ENCODE data around the gene SMPD3. TPM values are rescaled to one million over a fixed set of nuclear protein-coding genes. Genes with fewer than 3 reads are reported as not detected.

Gene SMPD3
- 0.31 and 0.83 TPM in 2 replicates for total RNA-seq (2014; rRNA removed; shearing (Covaris generic))
- 0.57 and 0.68 TPM in 2 replicates for polyA plus RNA-seq (2016; fragmentation: Nextera tagmentation; extraction: Ambion mirVana)
- long read RNA-seq = 0 reads

DNA sequence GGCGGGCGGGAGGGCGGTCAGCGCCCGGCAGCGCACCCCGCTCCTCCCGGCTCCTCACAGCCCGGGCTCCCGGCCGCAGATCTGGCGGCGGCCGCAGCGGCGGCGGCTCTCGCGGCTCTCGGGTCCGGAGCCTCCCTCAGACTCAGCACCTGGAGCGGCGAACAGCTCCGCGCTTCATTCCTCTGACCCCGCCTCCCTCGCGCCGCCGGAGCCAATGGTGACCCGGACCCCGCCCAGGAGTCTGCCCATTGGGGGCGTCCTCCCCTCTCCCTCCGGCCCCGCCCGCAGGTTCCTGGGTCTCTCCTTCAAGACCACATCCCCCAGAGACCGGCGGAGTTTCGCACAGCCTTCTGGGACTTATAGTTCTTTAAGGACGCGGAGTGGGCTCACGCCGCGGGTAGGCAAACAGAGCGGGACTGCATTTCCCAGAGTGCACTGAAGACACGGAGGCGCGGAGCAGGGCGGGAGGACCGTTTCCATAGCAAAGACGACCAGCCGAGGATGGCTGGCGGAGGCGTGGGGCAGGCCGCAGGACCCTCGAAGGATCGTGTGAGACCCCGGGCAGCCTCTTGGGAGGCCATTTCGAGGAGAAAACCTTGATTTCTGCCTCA lies at the start of gene SMPD3:
SMPD3 (minus strand) TSS at position 149 of the 611 bp plus-strand sequence. CDS start 76,327 bp downstream, outside the sequence.
- Histone ChIP-seq H3K27ac (ENCODE audit: low read depth) (no peak within 1 kb of the TSS), H3K79me2 (replicated peaks; ENCODE audit: insufficient read depth) (no peaks in the 10 kb centered on the region), H3K4me2 (peak within 1 kb of the TSS; percentile 93), H3K36me3 (ENCODE audit: insufficient read depth) (no peaks in the 10 kb centered on the region), H3K9me2 (ENCODE audit: insufficient read depth) (no peaks in the 10 kb centered on the region), H4K20me1 (replicated peaks; ENCODE audit: insufficient read depth) (peaks cover 6% of the 10 kb centered on the region), H2AFZ (peak within 1 kb of the TSS; percentile 94), H3K4me1 (ENCODE audit: insufficient read depth) (peaks cover 9% of the 10 kb centered on the region; the same call in 1 of the 2 replicates), H3F3A (replicated peaks; ENCODE audit: low read depth) (no peaks in the 10 kb centered on the region), H3K4me3 (peak within 1 kb of the TSS; percentile 71), H3K27me3 (ENCODE audit: insufficient read depth) (peaks cover 30% of the 10 kb centered on the region)
- peak; percentile 63; the same call in 1 of the 2 replicates for TF ChIP-seq POLR2AphosphoS5 (IDR thresholded peaks at IDR 0.05; ENCODE audit: low read depth)
- no peak for TF ChIP-seq NANOG (IDR thresholded peaks at IDR 0.05; ENCODE audit: borderline replicate concordance)
- no peak for TF ChIP-seq EZH2phosphoT487 (IDR thresholded peaks at IDR 0.05; ENCODE audit: unreplicated experiment)
- TF ChIP-seq, protein P1, sequence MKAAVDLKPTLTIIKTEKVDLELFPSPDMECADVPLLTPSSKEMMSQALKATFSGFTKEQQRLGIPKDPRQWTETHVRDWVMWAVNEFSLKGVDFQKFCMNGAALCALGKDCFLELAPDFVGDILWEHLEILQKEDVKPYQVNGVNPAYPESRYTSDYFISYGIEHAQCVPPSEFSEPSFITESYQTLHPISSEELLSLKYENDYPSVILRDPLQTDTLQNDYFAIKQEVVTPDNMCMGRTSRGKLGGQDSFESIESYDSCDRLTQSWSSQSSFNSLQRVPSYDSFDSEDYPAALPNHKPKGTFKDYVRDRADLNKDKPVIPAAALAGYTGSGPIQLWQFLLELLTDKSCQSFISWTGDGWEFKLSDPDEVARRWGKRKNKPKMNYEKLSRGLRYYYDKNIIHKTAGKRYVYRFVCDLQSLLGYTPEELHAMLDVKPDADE (IDR thresholded peaks at IDR 0.05) = peak; percentile 100
- TF ChIP-seq STAT1 (IDR thresholded peaks at IDR 0.05; ENCODE audit: unreplicated experiment) = no peak
- no peak for TF ChIP-seq ZNF114 (CRISPR knock-in tag; IDR thresholded peaks at IDR 0.05)
- no peak for TF ChIP-seq JUNB (IDR thresholded peaks at IDR 0.05; ENCODE audit: unreplicated experiment)
- TF ChIP-seq, protein P2, sequence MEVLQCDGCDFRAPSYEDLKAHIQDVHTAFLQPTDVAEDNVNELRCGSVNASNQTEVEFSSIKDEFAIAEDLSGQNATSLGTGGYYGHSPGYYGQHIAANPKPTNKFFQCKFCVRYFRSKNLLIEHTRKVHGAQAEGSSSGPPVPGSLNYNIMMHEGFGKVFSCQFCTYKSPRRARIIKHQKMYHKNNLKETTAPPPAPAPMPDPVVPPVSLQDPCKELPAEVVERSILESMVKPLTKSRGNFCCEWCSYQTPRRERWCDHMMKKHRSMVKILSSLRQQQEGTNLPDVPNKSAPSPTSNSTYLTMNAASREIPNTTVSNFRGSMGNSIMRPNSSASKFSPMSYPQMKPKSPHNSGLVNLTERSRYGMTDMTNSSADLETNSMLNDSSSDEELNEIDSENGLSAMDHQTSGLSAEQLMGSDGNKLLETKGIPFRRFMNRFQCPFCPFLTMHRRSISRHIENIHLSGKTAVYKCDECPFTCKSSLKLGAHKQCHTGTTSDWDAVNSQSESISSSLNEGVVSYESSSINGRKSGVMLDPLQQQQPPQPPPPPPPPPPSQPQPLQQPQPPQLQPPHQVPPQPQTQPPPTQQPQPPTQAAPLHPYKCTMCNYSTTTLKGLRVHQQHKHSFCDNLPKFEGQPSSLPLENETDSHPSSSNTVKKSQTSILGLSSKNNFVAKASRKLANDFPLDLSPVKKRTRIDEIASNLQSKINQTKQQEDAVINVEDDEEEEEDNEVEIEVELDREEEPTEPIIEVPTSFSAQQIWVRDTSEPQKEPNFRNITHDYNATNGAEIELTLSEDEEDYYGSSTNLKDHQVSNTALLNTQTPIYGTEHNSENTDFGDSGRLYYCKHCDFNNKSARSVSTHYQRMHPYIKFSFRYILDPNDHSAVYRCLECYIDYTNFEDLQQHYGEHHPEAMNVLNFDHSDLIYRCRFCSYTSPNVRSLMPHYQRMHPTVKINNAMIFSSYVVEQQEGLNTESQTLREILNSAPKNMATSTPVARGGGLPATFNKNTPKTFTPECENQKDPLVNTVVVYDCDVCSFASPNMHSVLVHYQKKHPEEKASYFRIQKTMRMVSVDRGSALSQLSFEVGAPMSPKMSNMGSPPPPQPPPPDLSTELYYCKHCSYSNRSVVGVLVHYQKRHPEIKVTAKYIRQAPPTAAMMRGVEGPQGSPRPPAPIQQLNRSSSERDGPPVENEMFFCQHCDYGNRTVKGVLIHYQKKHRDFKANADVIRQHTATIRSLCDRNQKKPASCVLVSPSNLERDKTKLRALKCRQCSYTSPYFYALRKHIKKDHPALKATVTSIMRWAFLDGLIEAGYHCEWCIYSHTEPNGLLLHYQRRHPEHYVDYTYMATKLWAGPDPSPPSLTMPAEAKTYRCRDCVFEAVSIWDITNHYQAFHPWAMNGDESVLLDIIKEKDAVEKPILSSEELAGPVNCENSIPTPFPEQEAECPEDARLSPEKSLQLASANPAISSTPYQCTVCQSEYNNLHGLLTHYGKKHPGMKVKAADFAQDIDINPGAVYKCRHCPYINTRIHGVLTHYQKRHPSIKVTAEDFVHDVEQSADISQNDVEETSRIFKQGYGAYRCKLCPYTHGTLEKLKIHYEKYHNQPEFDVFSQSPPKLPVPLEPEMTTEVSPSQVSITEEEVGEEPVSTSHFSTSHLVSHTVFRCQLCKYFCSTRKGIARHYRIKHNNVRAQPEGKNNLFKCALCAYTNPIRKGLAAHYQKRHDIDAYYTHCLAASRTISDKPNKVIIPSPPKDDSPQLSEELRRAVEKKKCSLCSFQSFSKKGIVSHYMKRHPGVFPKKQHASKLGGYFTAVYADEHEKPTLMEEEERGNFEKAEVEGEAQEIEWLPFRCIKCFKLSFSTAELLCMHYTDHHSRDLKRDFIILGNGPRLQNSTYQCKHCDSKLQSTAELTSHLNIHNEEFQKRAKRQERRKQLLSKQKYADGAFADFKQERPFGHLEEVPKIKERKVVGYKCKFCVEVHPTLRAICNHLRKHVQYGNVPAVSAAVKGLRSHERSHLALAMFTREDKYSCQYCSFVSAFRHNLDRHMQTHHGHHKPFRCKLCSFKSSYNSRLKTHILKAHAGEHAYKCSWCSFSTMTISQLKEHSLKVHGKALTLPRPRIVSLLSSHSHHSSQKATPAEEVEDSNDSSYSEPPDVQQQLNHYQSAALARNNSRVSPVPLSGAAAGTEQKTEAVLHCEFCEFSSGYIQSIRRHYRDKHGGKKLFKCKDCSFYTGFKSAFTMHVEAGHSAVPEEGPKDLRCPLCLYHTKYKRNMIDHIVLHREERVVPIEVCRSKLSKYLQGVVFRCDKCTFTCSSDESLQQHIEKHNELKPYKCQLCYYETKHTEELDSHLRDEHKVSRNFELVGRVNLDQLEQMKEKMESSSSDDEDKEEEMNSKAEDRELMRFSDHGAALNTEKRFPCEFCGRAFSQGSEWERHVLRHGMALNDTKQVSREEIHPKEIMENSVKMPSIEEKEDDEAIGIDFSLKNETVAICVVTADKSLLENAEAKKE (CRISPR knock-in tag; IDR thresholded peaks at IDR 0.05) = no peak
- TF ChIP-seq, protein P3, sequence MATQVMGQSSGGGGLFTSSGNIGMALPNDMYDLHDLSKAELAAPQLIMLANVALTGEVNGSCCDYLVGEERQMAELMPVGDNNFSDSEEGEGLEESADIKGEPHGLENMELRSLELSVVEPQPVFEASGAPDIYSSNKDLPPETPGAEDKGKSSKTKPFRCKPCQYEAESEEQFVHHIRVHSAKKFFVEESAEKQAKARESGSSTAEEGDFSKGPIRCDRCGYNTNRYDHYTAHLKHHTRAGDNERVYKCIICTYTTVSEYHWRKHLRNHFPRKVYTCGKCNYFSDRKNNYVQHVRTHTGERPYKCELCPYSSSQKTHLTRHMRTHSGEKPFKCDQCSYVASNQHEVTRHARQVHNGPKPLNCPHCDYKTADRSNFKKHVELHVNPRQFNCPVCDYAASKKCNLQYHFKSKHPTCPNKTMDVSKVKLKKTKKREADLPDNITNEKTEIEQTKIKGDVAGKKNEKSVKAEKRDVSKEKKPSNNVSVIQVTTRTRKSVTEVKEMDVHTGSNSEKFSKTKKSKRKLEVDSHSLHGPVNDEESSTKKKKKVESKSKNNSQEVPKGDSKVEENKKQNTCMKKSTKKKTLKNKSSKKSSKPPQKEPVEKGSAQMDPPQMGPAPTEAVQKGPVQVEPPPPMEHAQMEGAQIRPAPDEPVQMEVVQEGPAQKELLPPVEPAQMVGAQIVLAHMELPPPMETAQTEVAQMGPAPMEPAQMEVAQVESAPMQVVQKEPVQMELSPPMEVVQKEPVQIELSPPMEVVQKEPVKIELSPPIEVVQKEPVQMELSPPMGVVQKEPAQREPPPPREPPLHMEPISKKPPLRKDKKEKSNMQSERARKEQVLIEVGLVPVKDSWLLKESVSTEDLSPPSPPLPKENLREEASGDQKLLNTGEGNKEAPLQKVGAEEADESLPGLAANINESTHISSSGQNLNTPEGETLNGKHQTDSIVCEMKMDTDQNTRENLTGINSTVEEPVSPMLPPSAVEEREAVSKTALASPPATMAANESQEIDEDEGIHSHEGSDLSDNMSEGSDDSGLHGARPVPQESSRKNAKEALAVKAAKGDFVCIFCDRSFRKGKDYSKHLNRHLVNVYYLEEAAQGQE (IDR thresholded peaks at IDR 0.05; ENCODE audit: unreplicated experiment) = peak; percentile 73
- peak; percentile 72 for TF ChIP-seq CREB1 (CRISPR knock-in tag; IDR thresholded peaks at IDR 0.05; ENCODE audit: low read depth)
- no peak for TF ChIP-seq ZNF331 (CRISPR knock-in tag; IDR thresholded peaks at IDR 0.05; ENCODE audit: low read depth)
- Mint-ChIP-seq H3K36me3 (ENCODE audit: low read depth) (no peaks in the 10 kb centered on the region; the same call in 2 of the 3 replicates), H3K9me3 (no peaks in the 10 kb centered on the region; the same call in 2 of the 3 replicates), H3K4me1 (peaks cover 8% of the 10 kb centered on the region; the same call in 2 of the 3 replicates), H3K4me3 (peak within 1 kb of the TSS; percentile 76), H3K27me3 (ENCODE audit: insufficient read depth, low read depth, poor library complexity) (peaks cover 36% of the 10 kb centered on the region), H3K27ac (no peak within 1 kb of the TSS)
- DNase-seq (ENCODE audit: low spot score) (peak; percentile 100), ATAC-seq (peak; percentile 90)
